H9 (cell line): ENCODE measurements around the gene FSHR. TPM values are rescaled to one million over a fixed set of nuclear protein-coding genes. Genes with fewer than 3 reads are reported as not detected.

Experiments
- DNase-seq: peaks from one replicate; pipeline ENCODE4 v3.0.0-alpha.2; 2017
- H2AFZ ChIP-seq: one replicate; pipeline ENCODE4 v1.6.1; 2013; ENCODE audit warnings: mild to moderate bottlenecking, low read length, control low read depth, moderate library complexity
- H2AK5ac ChIP-seq: 2 replicates; pipeline ENCODE4 v1.6.1; 2013; ENCODE audit warnings: low read length, control low read depth, mixed read lengths; ENCODE audit not compliant: insufficient read length
- H2BK120ac ChIP-seq: one replicate; pipeline ENCODE4 v1.6.1; 2013; ENCODE audit warnings: low read depth, mild to moderate bottlenecking, low read length, control low read depth, inconsistent platforms; ENCODE audit not compliant: poor library complexity, severe bottlenecking
- H2BK12ac ChIP-seq: 2 replicates; pipeline ENCODE4 v1.6.1; 2013; ENCODE audit warnings: low read length, control low read depth, mixed read lengths, low read depth; ENCODE audit not compliant: insufficient read length
- H2BK15ac ChIP-seq: 2 replicates; pipeline ENCODE4 v1.6.1; 2013; ENCODE audit warnings: low read depth, low read length, control low read depth
- H2BK20ac ChIP-seq: one replicate; pipeline ENCODE4 v1.6.1; 2013; ENCODE audit warnings: low read depth, mild to moderate bottlenecking, low read length, control low read depth, inconsistent platforms; ENCODE audit not compliant: poor library complexity, severe bottlenecking
- H2BK5ac ChIP-seq: 2 replicates; pipeline ENCODE4 v1.6.1; 2013; ENCODE audit warnings: low read length, control low read depth, mixed read lengths; ENCODE audit not compliant: insufficient read length
- H3K14ac ChIP-seq: 2 replicates; pipeline ENCODE4 v1.6.1; 2013; ENCODE audit warnings: low read length, control low read depth; ENCODE audit not compliant: insufficient read depth
- H3K18ac ChIP-seq: 2 replicates; pipeline ENCODE4 v1.6.1; 2013; ENCODE audit warnings: low read depth, mild to moderate bottlenecking, mixed read lengths, low read length, control low read depth; ENCODE audit not compliant: insufficient read length
- H3K23ac ChIP-seq: 2 replicates; pipeline ENCODE4 v1.6.1; 2013; ENCODE audit warnings: low read length, control low read depth, mixed read lengths, low read depth; ENCODE audit not compliant: insufficient read length
- H3K23me2 ChIP-seq: 2 replicates; pipeline ENCODE4 v1.6.1; 2013; ENCODE audit warnings: low read depth, mild to moderate bottlenecking, mixed read lengths, low read length, control low read depth; ENCODE audit not compliant: insufficient read length, poor library complexity, severe bottlenecking
- H3K27ac ChIP-seq: 2 replicates; pipeline ENCODE4 v1.5.1; 2013; ENCODE audit warnings: low read length, control low read depth, mixed read lengths, low read depth; ENCODE audit not compliant: insufficient read length
- H3K27me3 ChIP-seq: 2 replicates; pipeline ENCODE4 v1.6.1; 2013; ENCODE audit warnings: low read length, control low read depth, inconsistent platforms; ENCODE audit not compliant: insufficient read depth
- H3K4ac ChIP-seq: 2 replicates; pipeline ENCODE4 v1.6.1; 2013; ENCODE audit warnings: low read depth, mild to moderate bottlenecking, control low read depth, inconsistent platforms, low read length, moderate library complexity
- H3K4me1 ChIP-seq: 2 replicates; pipeline ENCODE4 v1.6.1; 2013; ENCODE audit warnings: low read length, control low read depth, inconsistent platforms; ENCODE audit not compliant: insufficient read depth
- H3K4me2 ChIP-seq: 2 replicates; pipeline ENCODE4 v1.6.1; 2013; ENCODE audit warnings: low read length, control low read depth, mixed read lengths; ENCODE audit not compliant: insufficient read length, insufficient read depth
- H3K56ac ChIP-seq: 2 replicates; pipeline ENCODE4 v1.6.1; 2013; ENCODE audit warnings: low read depth, mild to moderate bottlenecking, mixed read lengths, low read length, control low read depth; ENCODE audit not compliant: insufficient read length
- H3K79me1 ChIP-seq: 2 replicates; pipeline ENCODE4 v1.6.1; 2013; ENCODE audit warnings: low read depth, mild to moderate bottlenecking, moderate library complexity, low read length, control low read depth, inconsistent platforms; ENCODE audit not compliant: insufficient read depth, poor library complexity, severe bottlenecking
- H3K79me2 ChIP-seq: 2 replicates; pipeline ENCODE4 v1.6.1; 2013; ENCODE audit warnings: low read length, control low read depth, inconsistent platforms; ENCODE audit not compliant: insufficient read depth
- H3K9ac ChIP-seq: 2 replicates; pipeline ENCODE4 v1.6.1; 2013; ENCODE audit warnings: low read length, control low read depth, mixed read lengths; ENCODE audit not compliant: insufficient read length; ENCODE audit errors: extremely low read depth
- H3K9me3 ChIP-seq: one replicate; pipeline ENCODE4 v1.6.1; 2013; ENCODE audit warnings: low read depth, low read length, inconsistent platforms; ENCODE audit not compliant: control insufficient read depth
- H3T11ph ChIP-seq: one replicate; pipeline ENCODE4 v1.6.1; 2013; ENCODE audit warnings: mild to moderate bottlenecking, low read length, control low read depth, inconsistent platforms
- H4K20me1 ChIP-seq: one replicate; pipeline ENCODE4 v1.6.1; 2013; ENCODE audit not compliant: control insufficient read depth, insufficient read length, insufficient read depth
- H4K5ac ChIP-seq: 2 replicates; pipeline ENCODE4 v1.6.1; 2013; ENCODE audit warnings: low read depth, mild to moderate bottlenecking, mixed read lengths, low read length, control low read depth; ENCODE audit not compliant: insufficient read length
- H4K8ac ChIP-seq: replicated peaks from 2 replicates; pipeline ENCODE4 v1.6.1; 2013; ENCODE audit warnings: low read length, control low read depth, mixed read lengths, low read depth; ENCODE audit not compliant: insufficient read length
- H4K91ac ChIP-seq: 2 replicates; pipeline ENCODE4 v1.6.1; 2013; ENCODE audit warnings: low read depth, mild to moderate bottlenecking, moderate library complexity, mixed read lengths, low read length, control low read depth; ENCODE audit not compliant: insufficient read length
- H3K27ac Mint-ChIP-seq, 3 experiments: 2 replicates in 2 of 3; 3 replicates in 1 of 3; pipeline ENCODE4 v1.8.0; 2020 to 2021; ENCODE audit warnings: mixed read lengths in 3 of 3, mild to moderate bottlenecking in 1 of 3, moderate library complexity in 1 of 3
- H3K27me3 Mint-ChIP-seq: 2 replicates; pipeline ENCODE4 v1.8.0; 2021; ENCODE audit warnings: low read depth, mild to moderate bottlenecking, moderate library complexity, mixed read lengths
- H3K36me3 Mint-ChIP-seq, 3 experiments: 2 replicates in 2 of 3; 3 replicates in 1 of 3; pipeline ENCODE4 v1.8.0; 2020 to 2021; ENCODE audit warnings: low read depth in 3 of 3, mixed read lengths in 3 of 3; ENCODE audit not compliant: insufficient read depth in 1 of 3
- H3K4me1 Mint-ChIP-seq, 2 experiments: 2 replicates each; pipeline ENCODE4 v1.8.0; 2020; ENCODE audit warnings: mixed read lengths in 2 of 2
- H3K4me3 Mint-ChIP-seq, 2 experiments: 2 replicates in 1 of 2; 3 replicates in 1 of 2; pipeline ENCODE4 v1.8.0; 2020 to 2021; ENCODE audit warnings: mild to moderate bottlenecking in 2 of 2, mixed read lengths in 2 of 2, moderate library complexity in 1 of 2
- H3K9me3 Mint-ChIP-seq, 2 experiments: 2 replicates in 1 of 2; 3 replicates in 1 of 2; pipeline ENCODE4 v1.8.0; 2020; ENCODE audit warnings: mild to moderate bottlenecking in 2 of 2, mixed read lengths in 2 of 2, moderate library complexity in 1 of 2
- CTCF ChIP-seq: fragments of 200-600 bp; sonication (generic); conservative IDR thresholded peaks from 3 replicates; pipeline ENCODE4 v1.8.0; 2021; ENCODE audit warnings: antibody characterized with exemption, mild to moderate bottlenecking
- total RNA-seq: library from RNA; stranded (reverse); gene quantifications from 2 replicates; pipeline ENCODE4 v1.2.1, GENCODE V29; 2021

FSHR gene
- total RNA-seq, 1 experiment from 2014 or later = not detected

GRCh38 chr2:48954935-48955334, 199.4 kb downstream of the FSHR start:
- Histone ChIP-seq H2BK15ac (no peak overlapping the region), H3K18ac (no peak overlapping the region), H2AFZ (no peak overlapping the region), H3K27ac (no peak overlapping the region), H4K8ac (no peak overlapping the region), H2BK5ac (no peak overlapping the region), H3K4me1 (no peaks in the 10 kb centered on the region), H4K91ac (no peak overlapping the region), H3K9ac (no peak overlapping the region), H3K9me3 (no peaks in the 10 kb centered on the region), H4K5ac (no peak overlapping the region), H3K27me3 (no peaks in the 10 kb centered on the region), H3K23me2 (no peaks in the 10 kb centered on the region), H4K20me1 (no peaks in the 10 kb centered on the region), H3K79me2 (no peaks in the 10 kb centered on the region), H2BK120ac (no peak overlapping the region), H3K4ac (no peak overlapping the region), H3K23ac (no peak overlapping the region), H3K14ac (no peak overlapping the region), H3T11ph (no peak overlapping the region), H3K4me2 (no peak overlapping the region), H3K79me1 (no peaks in the 10 kb centered on the region), H2BK12ac (no peak overlapping the region), H2AK5ac (no peak overlapping the region), H3K56ac (no peak overlapping the region), H2BK20ac (no peak overlapping the region)
- DNase-seq = no peak
- Mint-ChIP-seq H3K4me3 (no peak overlapping the region), H3K36me3 (no peaks in the 10 kb centered on the region), H3K9me3 (no peaks in the 10 kb centered on the region), H3K27me3 (no peaks in the 10 kb centered on the region), H3K4me1 (no peaks in the 10 kb centered on the region), H3K27ac (peak overlapping the region in 1 of 3 experiments; percentile 12; a peak in 1 of 7 replicates)
- TF ChIP-seq CTCF = no peak
